GM21825 (cell line): ENCODE results near the gene RESP18.
A peak's percentile ranks its signal among the peaks of the same experiment; 100 is the strongest.
"Not testable (repeated sequence)": the region's sequence is repeated elsewhere in the genome, so short reads cannot be mapped to it uniquely, and the experiment has no call there.

Experiments used
- ATAC-seq: cut with Tn5 transposase; IDR thresholded peaks from one replicate; pipeline ENCODE4 v1.9.1; 2021; ENCODE audit warnings: mild to moderate bottlenecking, moderate library complexity; ENCODE audit not compliant: unreplicated experiment

The RESP18 gene

GRCh38 chr2:219325657-219326315 is 6.8 kb downstream of the RESP18 start:
- ATAC-seq: no peak

GRCh38 chr2:219325136-219325535 is 7.4 kb downstream of the RESP18 start:
- no peak for ATAC-seq

GRCh38 chr2:219323434-219323833 is 9.1 kb downstream of the RESP18 start:
- ATAC-seq: no peak

GRCh38 chr2:219314804-219315468 is 17.6 kb downstream of the RESP18 start:
- no peak for ATAC-seq

GRCh38 chr2:219312683-219313263 is 19.8 kb downstream of the RESP18 start:
- ATAC-seq: not testable (repeated sequence)

GRCh38 chr2:219309278-219309677 is 23.3 kb downstream of the RESP18 start, which contains the start of gene PTPRN:
Gene PTPRN (minus strand): TSS chr2:219309401. CDS start chr2:219309332, 69 bp downstream.
- ATAC-seq: no peak

GRCh38 chr2:219308142-219309101 is 24.1 kb downstream of the RESP18 start:
- no peak for ATAC-seq

GRCh38 chr2:219306047-219306446 is 26.5 kb downstream of the RESP18 start:
- ATAC-seq: no peak

GRCh38 chr2:219304223-219304622 is 28.3 kb downstream of the RESP18 start:
- no peak for ATAC-seq

- no peak for ATAC-seq
Measured at GRCh38 chr2:219302412-219302968, 30.1 kb downstream of the RESP18 start.

GRCh38 chr2:219300022-219300421 is 32.5 kb downstream of the RESP18 start:
- ATAC-seq: no peak

- no peak for ATAC-seq
Measured at GRCh38 chr2:219299372-219299760, 33.2 kb downstream of the RESP18 start.

- peak; percentile 44 for ATAC-seq
Measured at GRCh38 chr2:219298759-219299371, 33.7 kb downstream of the RESP18 start.

GRCh38 chr2:219297766-219298456 is 34.6 kb downstream of the RESP18 start:
- ATAC-seq: no peak

GRCh38 chr2:219296631-219297391 is 35.7 kb downstream of the RESP18 start:
- ATAC-seq: no peak

GRCh38 chr2:219296142-219296541 is 36.4 kb downstream of the RESP18 start:
- ATAC-seq: no peak

- ATAC-seq: peak; percentile 91
Measured at GRCh38 chr2:219294356-219295351, 37.9 kb downstream of the RESP18 start.
